Endothelial cell of umbilical vein (primary cell): ENCODE results near the gene EML6. TPM values are rescaled to one million over a fixed set of nuclear protein-coding genes. Genes with fewer than 3 reads are reported as not detected.

ENCODE experiments used
- BruUV-seq: library from RNA; stranded (reverse); fragments of 400-500 nt; replicated peaks from 2 replicates; lab custom pipeline; 2021; lab: Mats Ljungman, UMichigan
- CTCF ChIA-PET: fragments of 300-600, 350-600 bp; sonication (Branson Sonifier 250); formaldehyde crosslinking; loops from one replicate; lab custom pipeline; 2021; ENCODE audit warnings: antibody characterized with exemption, inconsistent platforms; lab: Charles Lee
- POLR2A ChIA-PET: fragments of 300-600, 350-600 bp; sonication (Branson Sonifier 250); formaldehyde crosslinking; loops from one replicate; lab custom pipeline; 2021; ENCODE audit warnings: antibody characterized with exemption, inconsistent platforms; lab: Charles Lee
- DNase-seq: peaks from one replicate; pipeline ENCODE4 v3.0.0-alpha.2; 2011; ENCODE audit warnings: low read depth, low spot score
- FAIRE-seq: peaks from 2 replicates; lab custom pipeline; 2011; peaks lifted over from hg19 to GRCh38; lab: Jason Lieb, UNC
- H2AFZ ChIP-seq: 2 replicates; pipeline ENCODE4 v1.6.0; 2012; ENCODE audit warnings: low read depth, low read length, control low read depth, inconsistent platforms
- H3K27ac ChIP-seq: 2 replicates; pipeline ENCODE4 v1.5.1; 2011; ENCODE audit warnings: low read depth, mild to moderate bottlenecking, control low read depth, low read length, moderate library complexity; ENCODE audit not compliant: insufficient read depth
- H3K27me3 ChIP-seq, 2 experiments: 2 replicates each; pipeline versions ENCODE4 v1.6.0 to v1.6.1; 2011; ENCODE audit warnings: low read length in 2 of 2, mixed read lengths in 1 of 2; ENCODE audit not compliant: control insufficient read depth in 2 of 2, insufficient read depth in 2 of 2
- H3K36me3 ChIP-seq, 2 experiments: 2 replicates in 1 of 2; 3 replicates in 1 of 2; pipeline ENCODE4 v1.5.1; 2011; ENCODE audit warnings: low read length in 2 of 2, mild to moderate bottlenecking in 1 of 2, moderate library complexity in 1 of 2; ENCODE audit not compliant: control insufficient read depth in 2 of 2, insufficient read depth in 2 of 2; ENCODE audit errors: extremely low read depth in 1 of 2
- H3K4me1 ChIP-seq: 3 replicates; pipeline ENCODE4 v1.5.1; 2011; ENCODE audit warnings: mild to moderate bottlenecking, low read length; ENCODE audit not compliant: control insufficient read depth, insufficient read depth; ENCODE audit errors: extremely low read depth
- H3K4me2 ChIP-seq: 2 replicates; pipeline ENCODE4 v1.6.1; 2011; ENCODE audit warnings: low read length, control low read depth, mixed read lengths; ENCODE audit not compliant: insufficient read depth
- H3K4me3 ChIP-seq, 3 experiments: fragments of 200-600 bp in 1 of 3; sonication (generic), shearing (Covaris generic) in 1 of 3; replicated peaks in 1 of 3; 2 replicates each; pipeline ENCODE4 v1.5.1; 2011 to 2016; ENCODE audit warnings: control low read depth in 3 of 3, low read length in 3 of 3, mild to moderate bottlenecking in 2 of 3, inconsistent platforms in 1 of 3, low read depth in 1 of 3, moderate library complexity in 1 of 3; ENCODE audit not compliant: insufficient read depth in 1 of 3
- H3K79me2 ChIP-seq: 2 replicates; pipeline ENCODE4 v1.6.0; 2012; ENCODE audit warnings: low read length, inconsistent platforms; ENCODE audit not compliant: control insufficient read depth, insufficient read depth
- H3K9ac ChIP-seq: replicated peaks from 2 replicates; pipeline ENCODE3; 2011; ENCODE audit warnings: low read length, control low read depth; ENCODE audit not compliant: insufficient read depth; ENCODE audit errors: extremely low read depth
- H3K9me1 ChIP-seq: replicated peaks from 3 replicates; pipeline ENCODE4 v1.6.0; 2011; ENCODE audit warnings: mild to moderate bottlenecking, low read length; ENCODE audit not compliant: control insufficient read depth, insufficient read depth; ENCODE audit errors: extremely low read depth
- H3K9me3 ChIP-seq: replicated peaks from 2 replicates; pipeline ENCODE4 v1.5.1; 2012; ENCODE audit warnings: low read length, inconsistent platforms; ENCODE audit not compliant: control insufficient read depth, insufficient read depth
- H4K20me1 ChIP-seq: replicated peaks from 2 replicates; pipeline ENCODE3; 2011; ENCODE audit warnings: mild to moderate bottlenecking, low read length; ENCODE audit not compliant: control insufficient read depth, insufficient read depth; ENCODE audit errors: extremely low read depth
- EZH2 ChIP-seq: IDR thresholded peaks from 2 replicates; pipeline ENCODE4 v1.6.1; 2012; ENCODE audit warnings: borderline replicate concordance, low read depth, mild to moderate bottlenecking, moderate library complexity, low read length, inconsistent platforms; ENCODE audit not compliant: severe bottlenecking
- FOS ChIP-seq: IDR thresholded peaks from 2 replicates; pipeline ENCODE4 v1.6.1; 2011; ENCODE audit warnings: mild to moderate bottlenecking, low read length, moderate library complexity, borderline replicate concordance; ENCODE audit not compliant: insufficient read depth
- GATA2 ChIP-seq: IDR thresholded peaks from 2 replicates; pipeline ENCODE4 v1.7.0; 2011; ENCODE audit warnings: low read depth, mild to moderate bottlenecking, moderate library complexity, mixed read lengths, low read length; ENCODE audit not compliant: insufficient read length, insufficient read depth
- JUN ChIP-seq: IDR thresholded peaks from 2 replicates; pipeline ENCODE4 v1.6.1; 2011; ENCODE audit warnings: borderline replicate concordance, low read depth; ENCODE audit not compliant: insufficient read length, insufficient read depth
- MAX ChIP-seq: IDR thresholded peaks from 2 replicates; pipeline ENCODE4 v1.6.1; 2011; ENCODE audit not compliant: insufficient read depth, insufficient read length
- MYC ChIP-seq: IDR thresholded peaks from one replicate; pipeline ENCODE4 v1.6.1; 2011; ENCODE audit warnings: mild to moderate bottlenecking, low read depth, low read length
- POLR2A ChIP-seq: IDR thresholded peaks from 2 replicates; pipeline ENCODE4 v1.6.1; 2012; ENCODE audit warnings: low read depth, mild to moderate bottlenecking, control low read depth, low read length
- POLR2AphosphoS5 ChIP-seq: IDR thresholded peaks from 2 replicates; pipeline ENCODE4 v1.6.1; 2012; ENCODE audit warnings: low read depth, mild to moderate bottlenecking, control low read depth, low read length, moderate library complexity; ENCODE audit not compliant: insufficient read depth
- dilution Hi-C: fragments of 300-500 bp; cut with MboI; formaldehyde crosslinking; loops from one replicate; pipeline ENCODE4 v1.15.0; 2019; ENCODE audit warnings: low sequenced_read_pairs; ENCODE audit not compliant: extremely low pct_ligation_motif_present
- intact Hi-C: fragments of 100-400 bp; cut with micrococcal nuclease; formaldehyde crosslinking; loops from one replicate; pipeline ENCODE4 v1.10.0; 2022
- polyA plus RNA-seq, 4 experiments: library from polyadenylated mRNA; depleted of rRNA in 3 of 4; stranded (reverse) in 3 of 4; unstranded in 1 of 4; fragments of >200 nt; gene quantifications; 2 replicates each; pipeline versions ENCODE4 v1.2.1 to v1.2.3, GENCODE V29; 2011 to 2012; ENCODE audit warnings: missing spikeins in 1 of 4
- total RNA-seq: library from RNA; stranded (reverse); gene quantifications from 2 replicates; pipeline ENCODE4 v1.2.3, GENCODE V29; 2021

EML6 gene
- total and polyA plus RNA-seq, 2 donors (not counting 3 experiments of a cell fraction or from before 2014, with no cell fraction given) = 0.79 to 2.1 TPM

GRCh38 chr2:54954705-54955357 lies 231.4 kb downstream of the EML6 start:
- H3K4me2 ChIP-seq = no peak overlapping the region

GRCh38 chr2:54955358-54956110 lies 232.1 kb downstream of the EML6 start:
- Histone ChIP-seq H3K79me2 (no peaks in the 10 kb centered on the region), H3K9me3 (no peaks in the 10 kb centered on the region), H3K36me3 (no peaks in the 10 kb centered on the region), H3K9me1 (no peaks in the 10 kb centered on the region), H3K4me1 (peaks cover 10% of the 10 kb centered on the region), H3K27ac (no peak overlapping the region), H3K4me3 (no peak overlapping the region), H3K4me2 (no peak overlapping the region), H4K20me1 (no peaks in the 10 kb centered on the region), H2AFZ (no peak overlapping the region), H3K9ac (no peak overlapping the region), H3K27me3 (no peaks in the 10 kb centered on the region)
- dilution Hi-C loops (no loop called here), intact Hi-C loops (no loop called here)
- DNase-seq (no peak), FAIRE-seq (no peak)
- ChIA-PET CTCF (interaction anchor here (1.3 kb wide), 1 partner anchor 56 kb away, joined by 4 read pairs; no protein-coding TSS in a partner anchor), POLR2A (no interaction called here)
- no peak for TF ChIP-seq POLR2A
- TF ChIP-seq MAX = no peak
- no peak for TF ChIP-seq GATA2
- TF ChIP-seq POLR2AphosphoS5 = no peak
- no peak for TF ChIP-seq JUN
- TF ChIP-seq FOS = no peak
- no TSS peak for BruUV-seq

More at GRCh38 chr2:54954705-54955357, 231.4 kb downstream of the EML6 start:
- no peak for DNase-seq
- Histone ChIP-seq H4K20me1 (no peaks in the 10 kb centered on the region), H3K36me3 (no peaks in the 10 kb centered on the region), H3K4me1 (peaks cover 10% of the 10 kb centered on the region), H3K9me1 (no peaks in the 10 kb centered on the region), H3K27me3 (no peaks in the 10 kb centered on the region), H3K9ac (no peak overlapping the region), H3K4me3 (no peak overlapping the region), H3K79me2 (no peaks in the 10 kb centered on the region), H2AFZ (no peak overlapping the region), H3K9me3 (no peaks in the 10 kb centered on the region), H3K27ac (no peak overlapping the region)
- CTCF ChIA-PET = interaction anchor here (1.3 kb wide), 1 partner anchor 55 kb away, joined by 4 read pairs; no protein-coding TSS in a partner anchor
- BruUV-seq = no TSS peak
- FAIRE-seq = no peak
- intact Hi-C loops = no loop called here
- TF ChIP-seq EZH2 (no peak), GATA2 (no peak), MYC (no peak), MAX (no peak)
- POLR2A ChIA-PET = no interaction called here
- dilution Hi-C loops = no loop called here
